ENCODE data around the gene MCEMP1.
A peak's percentile ranks its signal among the peaks of the same experiment; 100 is the strongest.

MCEMP1 gene

GRCh38 chr19:7643629-7644549 is 33.0 kb upstream of the MCEMP1 start:
- DNase-seq: peak; percentile 19

GRCh38 chr19:7644550-7644877 is 32.4 kb upstream of the MCEMP1 start:
- no peak for DNase-seq

GRCh38 chr19:7645163-7645562 is 31.7 kb upstream of the MCEMP1 start:
- DNase-seq: no peak

GRCh38 chr19:7645656-7646425 is 31.0 kb upstream of the MCEMP1 start:
- DNase-seq: no peak

GRCh38 chr19:7646426-7646700 is 30.5 kb upstream of the MCEMP1 start:
- DNase-seq: no peak

- no peak for DNase-seq
Measured at GRCh38 chr19:7647156-7647555, 29.7 kb upstream of the MCEMP1 start.

- no peak for DNase-seq
Measured at GRCh38 chr19:7648265-7649014, 28.4 kb upstream of the MCEMP1 start.

GRCh38 chr19:7650148-7650547 is 26.7 kb upstream of the MCEMP1 start:
- no peak for DNase-seq

- DNase-seq: peak; percentile 86
Measured at GRCh38 chr19:7652061-7652641, 24.7 kb upstream of the MCEMP1 start.

GRCh38 chr19:7654401-7654800 is 22.5 kb upstream of the MCEMP1 start:
- no peak for DNase-seq

GRCh38 chr19:7655581-7655980 is 21.3 kb upstream of the MCEMP1 start:
- DNase-seq: no peak

- DNase-seq: no peak
Measured at GRCh38 chr19:7657131-7657751, 19.6 kb upstream of the MCEMP1 start.

GRCh38 chr19:7658219-7658686 is 18.6 kb upstream of the MCEMP1 start:
- DNase-seq: no peak

- no peak for DNase-seq
Measured at GRCh38 chr19:7661744-7662538, 14.9 kb upstream of the MCEMP1 start.

GRCh38 chr19:7662657-7663056 is 14.2 kb upstream of the MCEMP1 start:
- DNase-seq: no peak

- no peak for DNase-seq
Measured at GRCh38 chr19:7663706-7664105, 13.2 kb upstream of the MCEMP1 start.

- no peak for DNase-seq
Measured at GRCh38 chr19:7665076-7665475, 11.8 kb upstream of the MCEMP1 start.

GRCh38 chr19:7668842-7669241 is 8.0 kb upstream of the MCEMP1 start, which contains the start of gene RETN:
RETN (plus strand) TSS chr19:7669049; CDS start chr19:7669327, 278 bp downstream.
- DNase-seq: no peak

- no peak for DNase-seq
Measured at GRCh38 chr19:7669641-7670040, 7.2 kb upstream of the MCEMP1 start.

GRCh38 chr19:7670150-7670783 is 6.6 kb upstream of the MCEMP1 start:
- DNase-seq: no peak

- no peak for DNase-seq
Measured at GRCh38 chr19:7670790-7671189, 6.1 kb upstream of the MCEMP1 start.

Data from effector CD8-positive, alpha-beta T cell (primary cell).